H1 (cell line): Measurements from ENCODE around the gene ZNF462.

Experiments used
- BCL11A ChIP-seq, 2 experiments: IDR thresholded peaks; one replicate each; pipeline ENCODE4 v1.6.1; 2011; ENCODE audit warnings: low read depth in 2 of 2, low read length in 2 of 2, mild to moderate bottlenecking in 2 of 2
- CEBPB ChIP-seq: IDR thresholded peaks from 2 replicates; pipeline ENCODE4 v1.6.1; 2012; ENCODE audit warnings: low read depth, low read length
- CTCF ChIP-seq, 3 experiments: IDR thresholded peaks; 1 replicate in 2 of 3; 2 replicates in 1 of 3; pipeline versions ENCODE4 v1.5.1 to v1.6.1; 2011; ENCODE audit warnings: low read length in 3 of 3, mild to moderate bottlenecking in 3 of 3, inconsistent platforms in 2 of 3, low read depth in 1 of 3, moderate library complexity in 1 of 3; ENCODE audit not compliant: insufficient read depth in 1 of 3; ENCODE audit errors: control extremely low read depth in 1 of 3
- EP300 ChIP-seq, 2 experiments: IDR thresholded peaks; 1 replicate in 1 of 2; 2 replicates in 1 of 2; pipeline ENCODE4 v1.6.1; 2011 to 2012; ENCODE audit warnings: low read depth in 2 of 2, low read length in 2 of 2, mild to moderate bottlenecking in 2 of 2, borderline replicate concordance in 1 of 2, inconsistent platforms in 1 of 2, moderate library complexity in 1 of 2
- PHF8 ChIP-seq: fragments of 200-600 bp; sonication (generic); conservative IDR thresholded peaks from 2 replicates; pipeline ENCODE4 v1.7.1; 2012; ENCODE audit warnings: low read depth, mild to moderate bottlenecking, inconsistent platforms, low read length, moderate library complexity
- POLR2A ChIP-seq, 2 experiments: IDR thresholded peaks; 1 replicate in 1 of 2; 2 replicates in 1 of 2; pipeline ENCODE4 v1.6.1; 2011; ENCODE audit warnings: low read depth in 2 of 2, low read length in 2 of 2, mild to moderate bottlenecking in 2 of 2; ENCODE audit errors: control extremely low read depth in 1 of 2
- POLR2AphosphoS5 ChIP-seq: IDR thresholded peaks from 2 replicates; pipeline ENCODE4 v1.6.1; 2011; ENCODE audit warnings: low read depth, low read length
- SP1 ChIP-seq: IDR thresholded peaks from 2 replicates; pipeline ENCODE4 v1.6.1; 2011; ENCODE audit warnings: low read depth, low read length
- SUZ12 ChIP-seq: fragments of 200-600 bp; sonication (generic); IDR thresholded peaks from 2 replicates; pipeline ENCODE4 v1.6.1; 2012; ENCODE audit warnings: mild to moderate bottlenecking, inconsistent platforms, low read length, moderate library complexity, mixed read lengths
- YY1 ChIP-seq: IDR thresholded peaks from 2 replicates; pipeline ENCODE4 v1.6.1; 2011; ENCODE audit warnings: low read depth, mild to moderate bottlenecking, low read length
- TF ChIP-seq, protein P1 (sequence below): IDR thresholded peaks from 2 replicates; pipeline ENCODE4 v1.6.1; 2011; ENCODE audit warnings: low read depth, mild to moderate bottlenecking, low read length; ENCODE audit not compliant: insufficient read depth
- TF ChIP-seq, protein P2 (sequence below): IDR thresholded peaks from 2 replicates; pipeline ENCODE4 v1.6.1; 2012; ENCODE audit warnings: low read length, inconsistent platforms

- TF ChIP-seq, protein P1, sequence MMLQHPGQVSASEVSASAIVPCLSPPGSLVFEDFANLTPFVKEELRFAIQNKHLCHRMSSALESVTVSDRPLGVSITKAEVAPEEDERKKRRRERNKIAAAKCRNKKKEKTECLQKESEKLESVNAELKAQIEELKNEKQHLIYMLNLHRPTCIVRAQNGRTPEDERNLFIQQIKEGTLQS = no peak
- no peak for TF ChIP-seq CTCF (IDR thresholded peaks at IDR 0.05; ENCODE audit: control extremely low read depth in 1 of 3, insufficient read depth in 1 of 3, low read depth in 1 of 3, low read length in 3 of 3)
- TF ChIP-seq POLR2AphosphoS5 = no peak
- no peak for TF ChIP-seq YY1
- TF ChIP-seq BCL11A (IDR thresholded peaks at IDR 0.05; ENCODE audit: low read depth in 2 of 2, low read length in 2 of 2) = no peak
- TF ChIP-seq EP300 (IDR thresholded peaks at IDR 0.05; ENCODE audit: borderline replicate concordance in 1 of 2, low read depth in 2 of 2, low read length in 2 of 2) = no peak
- TF ChIP-seq SUZ12 = no peak
- no peak for TF ChIP-seq CEBPB
- TF ChIP-seq POLR2A (IDR thresholded peaks at IDR 0.05; ENCODE audit: control extremely low read depth in 1 of 2, low read depth in 2 of 2, low read length in 2 of 2) = no peak
- no peak for TF ChIP-seq SP1
- no peak for TF ChIP-seq PHF8
- TF ChIP-seq, protein P2, sequence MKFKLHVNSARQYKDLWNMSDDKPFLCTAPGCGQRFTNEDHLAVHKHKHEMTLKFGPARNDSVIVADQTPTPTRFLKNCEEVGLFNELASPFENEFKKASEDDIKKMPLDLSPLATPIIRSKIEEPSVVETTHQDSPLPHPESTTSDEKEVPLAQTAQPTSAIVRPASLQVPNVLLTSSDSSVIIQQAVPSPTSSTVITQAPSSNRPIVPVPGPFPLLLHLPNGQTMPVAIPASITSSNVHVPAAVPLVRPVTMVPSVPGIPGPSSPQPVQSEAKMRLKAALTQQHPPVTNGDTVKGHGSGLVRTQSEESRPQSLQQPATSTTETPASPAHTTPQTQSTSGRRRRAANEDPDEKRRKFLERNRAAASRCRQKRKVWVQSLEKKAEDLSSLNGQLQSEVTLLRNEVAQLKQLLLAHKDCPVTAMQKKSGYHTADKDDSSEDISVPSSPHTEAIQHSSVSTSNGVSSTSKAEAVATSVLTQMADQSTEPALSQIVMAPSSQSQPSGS = no peak
These were observed 9.7 kb downstream of the ZNF462 start for GRCh38 chr9:106872641-106873040.
